ENCODE data around the gene KRT23. TPM values are rescaled to one million over a fixed set of nuclear protein-coding genes. Genes with fewer than 3 reads are reported as not detected.

KRT23 gene
- 0.16 TPM for total RNA-seq
- long read RNA-seq = 0 reads

- ATAC-seq (no peak), DNase-seq (ENCODE audit: missing footprints) (no peak)
- intact Hi-C loops (cut with DNase I) = no loop called here
These were observed at the start of gene KRT23 for GRCh38 chr17:40937384-40937819. Gene KRT23, minus strand, starts transcription at chr17:40937646. Its CDS starts 1,043 bp downstream, at chr17:40936603.

- DNase-seq (ENCODE audit: missing footprints) = no peak
- intact Hi-C loops (cut with DNase I) = no loop called here
- no peak for ATAC-seq
These were observed 49.5 kb upstream of the KRT23 start for GRCh38 chr17:40986920-40987319.

- no peak for ATAC-seq
- intact Hi-C loops (cut with DNase I) = no loop called here
- DNase-seq (ENCODE audit: missing footprints) = no peak
These were observed 46.8 kb upstream of the KRT23 start, which contains the start of gene KRT40 for GRCh38 chr17:40984226-40984625. Gene KRT40, minus strand, starts transcription at chr17:40984326. Its CDS starts 53 bp downstream, at chr17:40984273.

GRCh38 chr17:40981115-40981514 lies 43.7 kb upstream of the KRT23 start:
- ATAC-seq (no peak), DNase-seq (ENCODE audit: missing footprints) (no peak)
- intact Hi-C loops (cut with DNase I) = no loop called here

- intact Hi-C loops (cut with DNase I) = no loop called here
- ATAC-seq (no peak), DNase-seq (ENCODE audit: missing footprints) (no peak)
These were observed 43.1 kb upstream of the KRT23 start for GRCh38 chr17:40980596-40980995.

GRCh38 chr17:40980117-40980516 lies 42.7 kb upstream of the KRT23 start:
- intact Hi-C loops (cut with DNase I) = no loop called here

GRCh38 chr17:40978575-40979151 lies 41.2 kb upstream of the KRT23 start:
- DNase-seq (ENCODE audit: missing footprints) (no peak), ATAC-seq (no peak)
- intact Hi-C loops (cut with DNase I) = no loop called here

More at GRCh38 chr17:40980117-40980516, 42.7 kb upstream of the KRT23 start:
- DNase-seq (ENCODE audit: missing footprints) = no peak
- no peak for ATAC-seq

- intact Hi-C loops (cut with DNase I) = no loop called here
- no peak for ATAC-seq
- DNase-seq (ENCODE audit: missing footprints) = no peak
These were observed 38.1 kb upstream of the KRT23 start for GRCh38 chr17:40975516-40975915.

- ATAC-seq = no peak
- DNase-seq (ENCODE audit: missing footprints) = no peak
- intact Hi-C loops (cut with DNase I) = no loop called here
These were observed 36.9 kb upstream of the KRT23 start for GRCh38 chr17:40974366-40974765.

GRCh38 chr17:40967582-40967981 lies 30.1 kb upstream of the KRT23 start:
- DNase-seq (ENCODE audit: missing footprints) = no peak
- no peak for ATAC-seq
- intact Hi-C loops (cut with DNase I) = no loop called here

GRCh38 chr17:40966848-40967247 lies 29.4 kb upstream of the KRT23 start, which contains the start of gene KRT39:
Gene KRT39, minus strand, starts transcription at chr17:40966948. Its CDS starts 92 bp downstream, at chr17:40966856.
- ATAC-seq (no peak), DNase-seq (ENCODE audit: missing footprints) (no peak)
- intact Hi-C loops (cut with DNase I) = no loop called here

GRCh38 chr17:40963838-40964237 lies 26.4 kb upstream of the KRT23 start:
- ATAC-seq (no peak), DNase-seq (ENCODE audit: missing footprints) (no peak)
- intact Hi-C loops (cut with DNase I) = no loop called here

- ATAC-seq (no peak), DNase-seq (ENCODE audit: missing footprints) (no peak)
- intact Hi-C loops (cut with DNase I) = no loop called here
These were observed 24.7 kb upstream of the KRT23 start for GRCh38 chr17:40962059-40962561.

- intact Hi-C loops (cut with DNase I) = no loop called here
- ATAC-seq (no peak), DNase-seq (ENCODE audit: missing footprints) (no peak)
These were observed 24.1 kb upstream of the KRT23 start for GRCh38 chr17:40961591-40961990.

- ATAC-seq (no peak), DNase-seq (ENCODE audit: missing footprints) (no peak)
- intact Hi-C loops (cut with DNase I) = no loop called here
These were observed 22.7 kb upstream of the KRT23 start for GRCh38 chr17:40960144-40960543.

GRCh38 chr17:40958086-40958953 lies 20.9 kb upstream of the KRT23 start:
- intact Hi-C loops (cut with DNase I) = no loop called here
- DNase-seq (ENCODE audit: missing footprints) (no peak), ATAC-seq (no peak)

GRCh38 chr17:40956401-40957254 lies 19.2 kb upstream of the KRT23 start:
- ATAC-seq = no peak
- intact Hi-C loops (cut with DNase I) = no loop called here
- DNase-seq (ENCODE audit: missing footprints) = no peak

GRCh38 chr17:40953881-40954280 lies 16.4 kb upstream of the KRT23 start:
- ATAC-seq (no peak), DNase-seq (ENCODE audit: missing footprints) (no peak)
- intact Hi-C loops (cut with DNase I) = no loop called here

GRCh38 chr17:40952661-40953060 lies 15.2 kb upstream of the KRT23 start:
- intact Hi-C loops (cut with DNase I) = no loop called here
- ATAC-seq (no peak), DNase-seq (ENCODE audit: missing footprints) (no peak)

Measured in Right ventricle myocardium inferior (tissue), 1 donor.